HG02623 (cell line): ENCODE results near the gene HS1BP3.

Experiments
- ATAC-seq: cut with Tn5 transposase; IDR thresholded peaks from one replicate; pipeline ENCODE4 v1.9.1; 2021; ENCODE audit warnings: moderate library complexity; ENCODE audit not compliant: unreplicated experiment

Gene HS1BP3

DNA sequence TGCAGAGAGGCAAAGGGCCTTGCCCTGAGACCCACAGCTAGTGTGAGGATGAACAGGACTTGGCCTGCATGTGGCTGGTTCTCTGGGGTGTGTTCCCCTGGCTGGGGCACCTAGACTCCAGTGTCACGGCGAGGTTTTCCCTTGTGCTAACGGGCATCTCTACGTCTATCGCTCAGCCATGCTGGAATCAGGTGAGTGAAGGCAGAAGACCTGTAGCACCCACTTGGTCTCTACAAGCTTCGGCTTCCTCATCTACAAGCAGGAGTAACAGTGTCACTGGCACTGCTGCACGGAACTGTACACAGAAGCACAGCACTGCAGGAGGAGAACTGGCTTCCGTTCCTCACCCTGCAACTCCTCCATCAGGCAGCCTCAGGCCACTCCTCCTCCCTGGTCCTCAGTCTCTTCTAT, 30.6 kb downstream of the HS1BP3 start:
- ATAC-seq: no peak

DNA sequence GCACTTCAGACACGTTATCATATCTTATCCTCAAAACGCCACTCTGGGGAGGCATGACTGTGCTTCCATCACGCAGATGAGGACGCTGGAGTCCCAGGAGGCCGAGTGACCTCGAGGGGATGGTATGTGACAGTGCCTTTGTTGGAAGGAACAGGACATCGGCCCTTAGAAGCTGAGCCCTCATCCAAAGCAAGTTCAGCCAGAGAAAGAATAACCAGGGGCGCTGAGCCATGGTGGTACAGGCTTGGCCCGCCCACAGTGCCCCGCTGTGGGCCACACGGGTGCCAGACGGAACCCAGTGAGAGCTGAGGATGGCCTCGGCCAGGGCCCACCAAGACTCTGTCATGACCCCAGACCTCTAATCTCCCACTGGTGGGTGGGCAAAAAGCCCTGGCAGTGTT, 31.3 kb downstream of the HS1BP3 start:
- no peak for ATAC-seq

DNA sequence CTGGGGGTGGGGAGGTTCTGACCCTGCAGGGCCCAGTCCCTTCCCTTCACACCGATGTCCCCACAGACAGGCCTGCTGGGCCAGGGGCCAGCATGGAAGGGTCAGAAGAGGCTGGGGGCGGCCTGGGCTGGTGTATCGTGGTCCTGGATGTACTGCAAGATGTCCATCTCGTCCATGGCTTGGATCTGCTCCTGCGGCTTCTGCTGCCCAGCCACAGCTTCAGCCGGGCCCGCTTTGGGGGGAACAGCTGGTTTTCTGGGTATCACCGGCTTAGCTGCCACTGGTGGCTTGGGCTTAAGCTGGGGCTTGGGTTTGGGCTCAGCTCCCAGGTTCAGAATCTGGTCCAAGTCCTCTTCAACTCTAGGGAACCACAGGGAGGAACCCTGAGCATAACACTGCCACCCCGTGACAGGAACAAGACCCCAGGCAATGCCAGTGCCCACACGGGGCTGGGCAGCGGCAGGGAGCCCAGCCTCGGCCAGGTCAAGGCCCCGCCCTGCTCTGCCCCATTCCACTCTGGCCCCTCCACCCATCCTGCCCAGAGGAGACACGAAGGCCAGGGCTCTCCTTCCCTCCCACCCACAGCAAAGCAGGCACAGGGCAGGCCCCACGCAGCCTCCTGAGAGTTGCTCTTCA, 31.9 kb downstream of the HS1BP3 start:
- no peak for ATAC-seq

DNA sequence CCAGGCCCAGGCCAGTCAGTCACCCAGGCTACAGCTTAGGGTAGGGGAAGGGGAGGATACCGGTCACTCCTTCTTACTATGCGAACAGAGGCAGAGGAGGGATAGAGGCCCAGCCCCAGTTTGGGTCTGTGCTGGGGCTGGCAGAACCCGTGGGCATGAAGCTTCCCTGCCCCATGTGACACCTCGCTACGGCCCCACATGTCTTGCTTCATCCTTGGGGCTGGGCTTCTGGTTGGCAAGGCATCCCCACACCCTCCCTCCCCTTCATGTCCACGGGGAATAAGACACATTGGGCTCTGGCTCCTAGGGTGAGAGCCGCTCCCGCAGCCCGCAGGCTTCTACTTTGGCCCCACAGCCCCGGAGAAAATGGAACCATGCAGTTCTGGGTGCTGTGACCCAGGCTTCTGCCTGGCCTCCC, 32.4 kb downstream of the HS1BP3 start:
- no peak for ATAC-seq

DNA sequence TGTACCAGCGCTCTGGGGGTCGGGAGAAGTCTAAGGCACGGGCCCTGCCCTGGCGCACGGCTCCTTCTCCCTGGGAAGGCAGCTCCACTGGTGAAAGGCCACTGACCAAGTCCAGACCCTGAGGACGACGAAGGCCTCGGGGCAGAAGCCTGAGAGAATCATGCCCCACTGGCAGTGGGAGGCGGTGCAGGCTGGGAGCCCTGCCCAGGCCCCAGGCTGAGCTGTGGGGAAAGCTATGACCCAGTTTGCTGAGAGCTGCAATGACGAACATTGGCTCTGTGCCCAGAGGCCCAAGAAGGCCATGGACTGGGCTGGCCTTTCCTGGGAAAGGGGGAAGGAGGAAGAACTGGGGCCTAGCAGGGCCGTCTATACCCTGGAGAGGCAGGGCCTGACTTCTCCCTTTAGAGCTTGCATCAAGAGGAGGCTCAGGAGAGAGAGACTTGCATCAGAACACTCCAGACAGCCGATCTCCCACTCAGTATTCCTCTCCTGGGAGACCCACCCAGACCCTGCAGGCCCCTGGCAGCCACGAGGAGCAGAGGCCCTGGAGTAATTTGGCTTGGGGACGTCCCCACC, 32.9 kb downstream of the HS1BP3 start:
- ATAC-seq: no peak

DNA sequence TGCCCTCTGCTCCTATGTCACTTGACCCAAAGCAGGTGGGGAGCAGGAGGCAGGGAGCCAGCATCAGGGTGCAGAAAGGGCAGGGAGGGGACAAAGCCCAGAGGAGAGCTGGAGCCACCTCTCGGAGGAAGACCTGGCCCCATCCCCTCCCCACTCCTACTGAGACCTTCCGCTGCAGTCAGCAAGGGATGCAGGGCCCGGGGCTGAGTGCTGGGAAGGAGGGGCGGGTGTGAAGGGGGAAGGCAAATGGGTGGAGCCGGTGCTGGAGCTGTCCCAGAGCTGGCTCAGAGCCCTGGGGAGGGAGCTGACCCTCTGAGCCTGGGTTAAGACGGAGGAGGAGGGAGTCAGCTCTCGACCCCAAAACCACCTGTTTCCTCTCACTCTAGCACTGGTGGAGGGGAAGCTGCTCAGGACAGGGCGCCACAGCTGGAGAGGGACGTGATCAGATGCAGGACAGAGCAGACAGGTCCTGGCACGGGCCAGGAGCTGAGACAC, 33.8 kb downstream of the HS1BP3 start:
- ATAC-seq: no peak

DNA sequence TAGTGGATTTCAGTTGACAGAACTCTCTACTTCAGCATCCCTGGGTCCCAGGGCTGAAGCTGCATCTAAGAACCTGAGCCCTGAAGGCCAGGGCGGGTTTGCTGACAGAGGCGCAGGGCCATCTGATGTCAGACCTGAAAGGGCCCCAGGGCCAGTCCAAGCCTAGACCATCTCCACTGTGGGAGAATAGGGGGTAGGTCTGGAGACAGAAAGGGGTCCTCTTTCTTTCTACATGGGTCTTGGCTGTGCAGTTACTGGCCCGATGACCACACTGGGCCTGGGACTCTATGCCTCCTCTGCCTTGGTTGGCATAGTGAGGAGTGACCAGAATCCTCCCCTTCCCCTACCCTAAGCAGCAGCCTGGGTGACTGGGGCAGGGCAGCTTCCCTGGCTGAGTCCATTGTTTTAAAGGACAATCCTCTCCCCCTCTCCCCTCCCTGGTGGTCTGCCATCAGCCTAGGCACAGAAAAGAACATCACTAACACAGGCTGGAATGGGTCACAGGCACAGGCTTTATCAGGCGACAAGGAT, 34.5 kb downstream of the HS1BP3 start:
- ATAC-seq: no peak

DNA sequence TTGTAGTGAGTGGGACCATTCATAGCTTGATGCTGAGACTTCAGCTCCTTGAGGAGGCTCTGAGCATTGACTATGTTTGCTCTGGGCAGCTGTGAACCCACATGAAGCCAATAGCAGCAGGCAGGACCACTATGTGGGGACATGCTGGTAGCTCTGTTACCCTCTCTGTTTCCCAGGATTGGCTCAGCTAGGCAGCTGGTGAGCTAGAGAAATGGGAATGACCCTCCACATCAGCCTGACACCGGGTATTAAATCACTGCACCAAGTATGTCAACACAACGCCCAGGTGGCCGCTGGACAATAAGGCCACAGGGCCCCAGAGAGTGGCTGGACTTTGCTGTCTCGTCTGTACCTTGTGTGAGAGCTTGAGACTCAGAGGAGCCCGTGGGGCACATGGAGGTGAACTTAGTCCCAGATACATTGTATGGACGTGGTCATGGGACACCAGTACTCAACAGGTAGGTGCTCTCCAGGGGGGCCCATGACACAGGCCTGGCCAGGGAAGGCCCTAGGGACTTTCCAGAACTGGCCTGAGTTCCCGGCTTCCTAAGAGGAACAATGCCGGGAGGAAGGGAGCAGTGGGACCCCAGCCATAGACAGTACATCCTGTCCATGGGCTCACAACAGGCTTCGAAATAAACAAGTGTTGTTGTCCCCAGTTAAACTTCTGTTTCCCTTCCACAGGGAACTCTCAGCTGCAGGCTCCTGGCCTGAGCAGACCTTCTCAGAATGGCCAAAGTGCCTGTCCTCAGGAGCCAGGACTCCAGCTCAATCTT, 35.2 kb downstream of the HS1BP3 start:
- no peak for ATAC-seq

DNA sequence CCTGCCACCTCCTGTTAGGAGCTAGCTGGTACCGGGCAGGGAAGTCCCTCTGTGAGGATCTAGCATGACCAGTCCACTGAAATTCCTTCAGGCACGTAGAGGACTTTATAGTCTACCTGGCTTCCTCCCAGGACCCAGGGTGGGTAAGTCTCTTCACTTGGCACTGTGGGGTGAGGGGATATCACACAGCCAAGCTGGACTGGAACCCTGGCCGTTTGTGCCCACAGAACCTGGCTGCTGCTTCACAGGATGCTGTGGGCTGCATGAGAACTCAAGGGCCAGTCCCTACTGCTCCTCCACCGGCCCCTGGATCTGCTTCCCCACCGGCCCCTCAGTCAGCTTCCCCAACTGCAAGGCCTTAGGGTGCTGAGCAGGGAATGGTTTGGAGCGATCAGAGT, 35.8 kb downstream of the HS1BP3 start:
- no peak for ATAC-seq

DNA sequence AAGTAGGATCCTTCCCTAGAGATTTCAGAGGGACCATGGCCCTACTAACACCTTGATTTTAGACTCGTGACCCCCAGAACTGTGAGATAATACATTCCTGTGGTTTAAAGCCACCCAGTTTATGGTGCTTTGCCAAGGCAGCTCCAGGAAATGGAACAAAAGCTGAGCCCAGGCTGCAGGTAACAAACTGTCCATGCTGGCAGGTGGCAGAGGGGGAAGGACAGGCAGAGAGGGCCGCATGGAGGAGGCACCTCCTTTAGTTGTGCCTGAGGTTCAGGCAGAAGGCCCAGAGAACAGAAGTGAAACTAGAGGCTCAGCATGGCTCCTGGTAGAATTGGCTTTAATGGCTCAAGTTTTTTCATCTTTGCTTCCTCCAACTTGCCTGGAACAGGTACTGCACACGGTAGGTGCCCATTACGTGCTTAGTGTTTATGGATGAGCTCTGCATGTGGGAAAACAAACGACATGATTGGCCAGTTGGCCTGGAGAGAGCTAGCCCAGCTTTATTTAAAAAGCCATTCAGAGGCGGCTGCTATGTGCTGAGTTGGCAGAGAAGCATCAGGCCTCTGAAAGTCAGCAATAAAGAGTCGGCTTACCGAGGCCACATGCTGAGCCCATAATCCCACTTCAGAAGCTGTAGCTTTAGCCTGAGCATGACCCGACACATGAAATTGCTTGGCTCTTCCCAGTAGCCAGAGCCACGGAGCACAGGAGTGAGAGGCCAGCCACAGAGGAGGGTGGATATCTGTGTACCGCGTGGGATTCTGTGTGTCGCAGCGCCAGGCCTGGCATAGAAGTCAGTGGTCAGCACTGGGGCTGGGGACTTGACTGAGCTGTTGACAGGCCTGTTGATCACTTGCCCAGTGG, 36.5 kb downstream of the HS1BP3 start:
- ATAC-seq: no peak

DNA sequence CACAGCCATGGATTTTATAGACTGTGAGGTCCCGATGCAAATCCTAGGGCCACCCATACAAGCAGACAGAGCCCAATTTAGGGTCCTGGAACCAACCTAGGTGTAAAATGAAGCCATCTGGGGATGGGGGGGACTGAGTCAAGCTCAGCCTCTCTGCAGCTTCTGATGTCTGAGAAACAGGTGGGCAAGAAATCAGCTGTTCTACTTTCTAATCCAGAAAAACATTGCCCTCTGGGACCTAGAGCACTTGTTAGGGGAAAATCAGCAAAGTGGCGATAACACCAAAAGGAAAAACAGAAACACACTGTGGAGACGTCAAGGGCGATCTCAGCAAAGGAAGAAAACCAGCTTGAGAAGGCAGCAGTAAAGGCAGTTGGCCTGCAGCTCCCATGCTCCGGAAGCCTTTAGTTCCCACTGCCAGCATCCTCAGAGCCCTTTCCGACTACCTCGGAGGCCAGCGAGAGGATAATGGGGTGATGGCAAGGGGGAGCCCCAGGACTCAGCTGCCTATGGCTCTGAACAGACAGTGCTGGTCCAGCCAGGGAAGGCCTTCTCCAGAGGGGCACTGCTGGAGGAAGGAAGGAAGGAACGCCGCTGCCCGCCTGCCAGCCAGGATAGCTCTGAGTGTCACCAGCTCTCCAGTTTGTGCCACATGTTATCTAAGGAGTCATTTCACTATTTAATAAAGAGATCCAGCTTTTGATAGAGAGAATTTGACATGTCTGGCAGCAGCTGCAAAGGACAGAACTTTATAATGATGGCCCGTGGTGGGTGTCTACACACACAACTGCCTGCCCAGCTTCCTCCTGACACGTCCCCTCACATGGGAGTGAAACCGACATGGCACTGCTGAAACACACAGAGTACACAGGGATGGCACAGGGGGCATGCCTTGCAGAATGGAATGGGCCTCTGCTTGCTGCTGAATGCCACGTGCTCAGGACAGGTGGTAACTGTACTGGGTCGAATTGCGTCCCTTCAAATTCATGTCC, 37.7 kb downstream of the HS1BP3 start:
- no peak for ATAC-seq

DNA sequence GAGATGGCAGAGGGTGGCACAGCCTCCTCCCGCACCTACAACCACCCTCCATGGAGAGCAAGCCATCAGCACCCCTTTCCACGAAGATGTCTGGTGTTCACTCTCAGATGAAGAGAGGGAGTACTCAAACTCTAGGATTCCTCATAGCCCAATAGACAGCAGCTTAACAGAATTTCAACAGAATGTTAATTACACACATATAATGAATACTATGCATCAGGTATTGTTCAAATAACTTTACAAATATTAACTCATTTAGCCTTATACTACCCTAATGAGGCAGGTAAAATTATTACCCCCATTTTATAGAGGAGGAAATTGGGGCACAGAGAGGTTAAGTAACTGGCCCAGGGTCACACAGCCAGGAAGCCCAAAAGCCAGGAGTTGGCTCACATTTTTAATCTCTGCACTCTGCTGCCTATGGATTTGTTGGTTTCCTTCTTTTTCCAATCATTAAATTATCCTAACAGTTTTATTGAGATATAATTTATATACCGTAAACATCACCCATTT, 39.0 kb downstream of the HS1BP3 start:
- ATAC-seq: no peak

DNA sequence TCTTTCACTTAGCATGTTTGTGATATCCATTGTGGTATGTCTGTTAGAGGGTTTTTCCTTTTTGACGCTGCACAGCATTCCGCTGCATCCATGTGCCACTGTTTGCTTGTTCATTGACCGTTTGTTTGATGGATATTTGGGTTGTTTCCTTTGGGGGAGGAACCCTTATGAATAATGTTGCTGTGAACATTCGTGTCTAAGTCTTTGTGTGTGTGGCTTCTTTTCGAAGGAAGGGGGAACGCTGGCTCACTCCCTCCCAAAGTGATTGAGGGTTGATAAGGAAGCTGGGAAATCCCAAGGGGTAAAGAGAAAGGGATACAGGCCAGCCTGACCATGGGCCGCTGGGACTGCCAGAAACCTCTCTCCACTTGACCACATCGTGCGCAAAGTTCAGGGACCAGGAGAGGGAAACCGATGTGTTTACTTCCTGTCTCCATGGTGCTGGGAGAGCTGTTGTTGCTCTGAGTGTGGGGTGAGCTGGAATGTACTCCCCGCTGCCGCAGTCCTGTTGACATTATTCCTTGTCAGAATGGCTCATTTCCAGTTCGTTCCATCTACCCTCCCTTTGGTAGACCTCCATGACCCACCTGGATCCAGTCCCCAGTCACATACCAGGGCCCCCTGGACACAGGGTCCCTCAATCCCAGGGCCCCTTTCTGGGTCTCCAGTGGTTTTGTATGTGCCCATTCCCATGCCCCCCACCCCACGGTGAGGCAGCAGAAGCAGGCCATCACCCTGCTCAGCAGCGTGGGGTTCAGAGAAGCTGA, 39.6 kb downstream of the HS1BP3 start:
- no peak for ATAC-seq

DNA sequence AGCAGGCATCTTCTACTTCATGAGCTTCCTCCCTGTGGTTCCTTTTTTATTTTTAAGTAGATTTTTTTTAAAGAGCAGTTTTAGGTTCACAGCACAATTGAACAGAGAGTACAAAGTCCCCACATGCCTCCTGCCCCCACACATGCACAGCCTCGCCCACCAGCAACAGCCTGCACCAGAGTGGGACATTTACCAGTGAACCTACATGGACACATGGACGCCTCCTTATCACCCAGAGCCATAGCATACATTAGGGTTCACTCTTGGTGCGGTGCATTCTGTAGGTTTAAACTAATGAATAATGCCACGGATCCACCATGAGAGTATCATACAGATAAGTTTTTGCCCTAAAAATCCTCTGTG, 40.9 kb downstream of the HS1BP3 start:
- no peak for ATAC-seq

DNA sequence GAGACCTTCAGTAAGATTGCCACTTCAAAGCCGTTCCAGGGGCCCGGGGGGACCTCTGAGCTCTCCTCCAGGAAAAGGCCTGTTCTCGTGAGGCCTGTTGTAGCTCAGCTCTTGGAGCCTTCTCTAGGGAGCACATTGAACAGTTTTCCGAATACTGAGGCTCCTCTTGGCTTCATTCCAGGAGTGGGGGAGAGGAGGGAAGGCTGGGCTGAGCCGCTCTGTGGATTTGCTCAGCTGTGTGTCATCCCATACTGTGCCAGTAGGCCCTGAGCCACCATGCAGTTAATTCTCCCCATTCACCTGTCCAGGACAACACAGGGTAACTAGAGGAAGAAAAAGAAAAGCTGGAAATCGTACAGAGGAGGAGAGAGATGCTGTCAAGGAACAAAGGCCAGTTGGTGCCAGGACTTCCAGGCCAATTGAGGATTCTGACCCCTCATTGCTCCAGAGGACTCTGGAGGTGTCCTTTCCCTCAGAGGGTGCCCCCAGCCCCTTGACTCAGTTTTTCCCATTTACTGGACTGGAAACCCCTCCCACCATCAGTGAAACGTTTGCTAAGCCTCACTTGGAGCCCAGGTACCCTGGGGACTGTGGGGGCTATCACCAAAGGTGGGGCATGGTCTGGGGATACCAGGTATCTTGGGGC, 41.4 kb downstream of the HS1BP3 start:
- ATAC-seq: no peak

DNA sequence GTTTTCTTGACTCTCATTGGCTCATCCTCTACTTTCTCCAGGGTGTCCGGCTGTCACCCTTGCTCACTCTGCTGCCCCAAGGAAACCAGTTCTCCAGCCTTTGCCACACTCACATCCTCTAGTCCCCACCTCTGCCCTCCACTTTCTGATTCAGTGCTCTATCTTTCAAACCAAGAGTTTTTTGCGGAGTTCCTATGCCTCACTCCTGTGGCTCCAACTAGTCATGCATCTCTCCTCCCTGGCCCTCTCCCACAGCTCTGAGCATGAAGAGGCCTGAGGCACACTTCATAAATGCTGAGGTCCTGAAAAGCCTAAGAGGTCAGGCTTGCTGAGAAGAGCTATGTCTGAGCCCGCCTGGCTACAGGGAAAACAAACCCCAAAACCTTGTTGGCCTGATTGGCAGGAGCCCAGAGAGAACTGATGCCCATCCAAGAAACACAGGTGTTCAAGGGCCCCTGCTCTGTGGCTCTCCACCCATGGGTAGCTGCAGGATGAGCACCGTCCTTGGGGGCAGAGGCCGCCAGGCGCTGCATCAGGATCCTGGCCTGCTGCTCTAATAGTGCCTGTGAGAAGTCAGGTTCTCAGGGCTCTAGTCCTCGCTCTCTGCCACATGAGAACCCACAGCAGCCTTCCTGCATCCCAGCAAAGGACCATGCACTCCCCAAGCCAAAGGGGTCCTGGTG, 42.1 kb downstream of the HS1BP3 start:
- ATAC-seq: no peak

DNA sequence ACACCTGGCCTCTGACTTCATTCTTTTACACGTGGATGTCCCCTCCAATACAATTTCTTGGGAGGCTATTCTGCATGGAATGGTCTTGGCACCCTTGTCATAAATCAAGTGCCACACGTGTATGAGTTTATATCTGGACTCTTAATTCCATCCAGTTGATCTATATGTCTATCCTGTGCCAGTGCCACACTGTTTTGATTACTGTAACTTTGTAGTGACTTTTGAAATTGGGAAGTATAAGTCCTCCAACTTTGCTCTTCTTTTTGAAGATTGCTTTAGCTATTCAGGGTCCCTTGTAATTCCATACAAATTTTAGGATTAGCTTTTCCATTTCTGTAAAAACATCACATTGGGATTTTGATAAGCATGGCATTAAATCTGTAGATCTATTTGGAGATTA, 43.5 kb downstream of the HS1BP3 start:
- no peak for ATAC-seq

DNA sequence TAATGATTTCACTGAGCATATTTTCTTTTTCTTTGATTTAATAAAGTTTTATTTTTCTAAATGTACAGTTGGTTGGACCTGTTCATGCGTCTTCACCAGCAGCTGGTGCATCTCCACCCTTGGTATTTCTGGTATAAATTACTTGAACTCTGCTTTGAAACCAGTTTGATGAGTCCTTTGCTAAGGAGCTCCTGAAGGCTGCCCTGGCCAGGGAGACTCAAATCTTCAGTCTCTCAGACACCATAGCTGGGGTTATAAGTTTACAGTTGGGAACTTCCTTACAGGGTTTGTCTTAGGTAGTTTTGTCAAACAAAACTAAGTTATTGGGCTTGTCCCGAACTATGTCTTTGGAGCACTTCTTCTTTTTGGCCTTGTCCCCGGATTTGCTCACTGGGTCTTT, 44.7 kb downstream of the HS1BP3 start:
- ATAC-seq: no peak
